ENCODE measurements around the gene TSPAN9.

- no peak for TF ChIP-seq POLR2A (IDR thresholded peaks at IDR 0.05)
- TF ChIP-seq, protein P1, sequence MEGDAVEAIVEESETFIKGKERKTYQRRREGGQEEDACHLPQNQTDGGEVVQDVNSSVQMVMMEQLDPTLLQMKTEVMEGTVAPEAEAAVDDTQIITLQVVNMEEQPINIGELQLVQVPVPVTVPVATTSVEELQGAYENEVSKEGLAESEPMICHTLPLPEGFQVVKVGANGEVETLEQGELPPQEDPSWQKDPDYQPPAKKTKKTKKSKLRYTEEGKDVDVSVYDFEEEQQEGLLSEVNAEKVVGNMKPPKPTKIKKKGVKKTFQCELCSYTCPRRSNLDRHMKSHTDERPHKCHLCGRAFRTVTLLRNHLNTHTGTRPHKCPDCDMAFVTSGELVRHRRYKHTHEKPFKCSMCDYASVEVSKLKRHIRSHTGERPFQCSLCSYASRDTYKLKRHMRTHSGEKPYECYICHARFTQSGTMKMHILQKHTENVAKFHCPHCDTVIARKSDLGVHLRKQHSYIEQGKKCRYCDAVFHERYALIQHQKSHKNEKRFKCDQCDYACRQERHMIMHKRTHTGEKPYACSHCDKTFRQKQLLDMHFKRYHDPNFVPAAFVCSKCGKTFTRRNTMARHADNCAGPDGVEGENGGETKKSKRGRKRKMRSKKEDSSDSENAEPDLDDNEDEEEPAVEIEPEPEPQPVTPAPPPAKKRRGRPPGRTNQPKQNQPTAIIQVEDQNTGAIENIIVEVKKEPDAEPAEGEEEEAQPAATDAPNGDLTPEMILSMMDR (IDR thresholded peaks at IDR 0.05), result no peak
- TF ChIP-seq POLR2AphosphoS5 (IDR thresholded peaks at IDR 0.05), result no peak
- TF ChIP-seq EP300 (IDR thresholded peaks at IDR 0.05), result no peak
Observed at GRCh38 chr12:3200032-3200617, 122.9 kb downstream of the TSPAN9 start.
